GM23248 (cell line): ENCODE results near the gene XIRP2. TPM values are rescaled to one million over a fixed set of nuclear protein-coding genes. Genes with fewer than 3 reads are reported as not detected.

Experiments used
- DNase-seq: peaks from one replicate; pipeline ENCODE4 v3.0.0-alpha.2; 2015
- H2AFZ ChIP-seq: fragments of 200-600 bp; sonication (generic); 2 replicates; pipeline ENCODE4 v1.6.1; 2016; ENCODE audit warnings: antibody characterized with exemption
- H3F3A ChIP-seq: fragments of 200-600 bp; sonication (generic); 2 replicates; pipeline ENCODE4 v1.6.1; 2016; ENCODE audit warnings: mild to moderate bottlenecking, antibody characterized with exemption, mixed run types; ENCODE audit not compliant: insufficient read depth
- H3K27ac ChIP-seq: fragments of 200-600 bp; sonication (generic); 2 replicates; pipeline ENCODE4 v1.5.1; 2016; ENCODE audit warnings: mild to moderate bottlenecking
- H3K27me3 ChIP-seq: fragments of 200-600 bp; sonication (generic); replicated peaks from 2 replicates; pipeline ENCODE4 v1.6.1; 2016; ENCODE audit warnings: mild to moderate bottlenecking; ENCODE audit not compliant: insufficient read depth
- H3K36me3 ChIP-seq: fragments of 200-600 bp; sonication (generic); 2 replicates; pipeline ENCODE4 v1.6.1; 2016; ENCODE audit warnings: low read depth, mild to moderate bottlenecking
- H3K4me1 ChIP-seq: fragments of 200-600 bp; sonication (generic); 2 replicates; pipeline ENCODE4 v1.6.1; 2016; ENCODE audit warnings: mild to moderate bottlenecking; ENCODE audit not compliant: insufficient read depth
- H3K4me2 ChIP-seq: fragments of 200-600 bp; sonication (generic); one replicate; pipeline ENCODE4 v1.6.1; 2016; ENCODE audit warnings: mild to moderate bottlenecking; ENCODE audit not compliant: unreplicated experiment
- H3K4me3 ChIP-seq: fragments of 200-600 bp; sonication (generic); 2 replicates; pipeline ENCODE4 v1.5.1; 2016; ENCODE audit warnings: mild to moderate bottlenecking
- H3K79me2 ChIP-seq: fragments of 200-600 bp; sonication (generic); 2 replicates; pipeline ENCODE4 v1.6.1; 2016; ENCODE audit warnings: mild to moderate bottlenecking; ENCODE audit not compliant: insufficient read depth
- H3K9ac ChIP-seq: fragments of 200-600 bp; sonication (generic); 2 replicates; pipeline ENCODE4 v1.6.1; 2016; ENCODE audit warnings: mild to moderate bottlenecking
- H3K9me2 ChIP-seq: fragments of 200-600 bp; sonication (generic); 2 replicates; pipeline ENCODE4 v1.6.1; 2016; ENCODE audit warnings: mixed run types, mild to moderate bottlenecking, moderate library complexity; ENCODE audit not compliant: insufficient read depth
- H3K9me3 ChIP-seq: fragments of 200-600 bp; sonication (generic); one replicate; pipeline ENCODE4 v1.6.1; 2017; ENCODE audit warnings: low read depth
- H4K20me1 ChIP-seq: fragments of 200-600 bp; sonication (generic); 2 replicates; pipeline ENCODE4 v1.6.0; 2016; ENCODE audit not compliant: insufficient read depth
- EZH2 ChIP-seq: fragments of 200-600 bp; sonication (generic); IDR thresholded peaks from 2 replicates; pipeline ENCODE4 v1.6.1; 2018; ENCODE audit warnings: antibody characterized with exemption, mild to moderate bottlenecking; ENCODE audit not compliant: insufficient read depth, poor library complexity, severe bottlenecking
- EZH2phosphoT487 ChIP-seq: fragments of 200-600 bp; sonication (generic); IDR thresholded peaks from 2 replicates; pipeline ENCODE4 v1.6.1; 2018; ENCODE audit warnings: antibody characterized with exemption, moderate library complexity, mild to moderate bottlenecking, low read depth; ENCODE audit not compliant: insufficient read depth
- WGBS, 2 experiments: methylation state at CpG; one replicate each; pipeline ENCODE4 v1.1.6; 2015 to 2017; ENCODE audit warnings: low lambda C conversion rate in 2 of 2, low coverage in 1 of 2; ENCODE audit errors: missing lambda C conversion rate in 2 of 2; 5-methylcytosine and 5-hydroxymethylcytosine counted together
- in situ Hi-C: fragments of 300-500 bp; cut with MboI; formaldehyde crosslinking; loops from 2 replicates; pipeline ENCODE4 v1.15.0; 2020
- polyA plus RNA-seq: library from polyadenylated mRNA; unstranded; fragments of >200 nt; fragmentation: Nextera tagmentation; extraction: Ambion mirVana; gene quantifications from 2 replicates; pipeline ENCODE4 v1.2.1, GENCODE V29; 2016
- total RNA-seq: library from RNA; depleted of rRNA; stranded (reverse); fragments of >200 nt; shearing (Covaris generic); gene quantifications from 2 replicates; pipeline ENCODE4 v1.2.3, GENCODE V29; 2014

Gene XIRP2
- total and polyA plus RNA-seq, 2 experiments from 2014 or later: not detected

GRCh38 chr2:166899676-166900075 is 11.4 kb downstream of the XIRP2 start:
- no peaks in the 10 kb centered on the region for H3K79me2 ChIP-seq
- WGBS, 2 experiments: 28 to 41% methylated on average over 5 of the region's 5 CpGs
- no peak overlapping the region for H3K4me3 ChIP-seq
- in situ Hi-C loops: loop anchor here (25.0 kb wide), 1 partner anchor 1213 kb away; no protein-coding TSS in a partner anchor
- no peak overlapping the region for H3K4me2 ChIP-seq
- H3K27me3 ChIP-seq: no peaks in the 10 kb centered on the region
- DNase-seq: no peak
- H3K36me3 ChIP-seq: no peaks in the 10 kb centered on the region
- no peaks in the 10 kb centered on the region for H4K20me1 ChIP-seq
- H3K9me2 ChIP-seq: no peaks in the 10 kb centered on the region
- TF ChIP-seq EZH2 (no peak), EZH2phosphoT487 (no peak)
- no peak overlapping the region for H3K27ac ChIP-seq
- no peak overlapping the region for H2AFZ ChIP-seq
- no peaks in the 10 kb centered on the region for H3K4me1 ChIP-seq
- H3K9ac ChIP-seq: no peak overlapping the region
- no peaks in the 10 kb centered on the region for H3K9me3 ChIP-seq
- no peaks in the 10 kb centered on the region for H3F3A ChIP-seq

GRCh38 chr2:166900700-166901099 is 12.4 kb downstream of the XIRP2 start:
- Histone ChIP-seq H3K4me3 (no peak overlapping the region), H3K4me2 (no peak overlapping the region), H3K9ac (no peak overlapping the region), H4K20me1 (no peaks in the 10 kb centered on the region), H2AFZ (no peak overlapping the region), H3K9me2 (no peaks in the 10 kb centered on the region), H3K27ac (no peak overlapping the region), H3K9me3 (no peaks in the 10 kb centered on the region), H3F3A (no peaks in the 10 kb centered on the region), H3K4me1 (no peaks in the 10 kb centered on the region), H3K27me3 (no peaks in the 10 kb centered on the region), H3K79me2 (no peaks in the 10 kb centered on the region), H3K36me3 (no peaks in the 10 kb centered on the region)
- whole genome bisulfite sequencing, 2 experiments: 14 to 23% methylated on average over 2 of the region's 2 CpGs
- in situ Hi-C loops: no loop called here
- TF ChIP-seq EZH2phosphoT487 (no peak), EZH2 (no peak)
- peak; percentile 48 for DNase-seq

GRCh38 chr2:166901336-166901735 is 13.1 kb downstream of the XIRP2 start:
- Histone ChIP-seq H3K4me3 (no peak overlapping the region), H3K27ac (no peak overlapping the region), H3K4me2 (no peak overlapping the region), H3K36me3 (no peaks in the 10 kb centered on the region), H3K9me2 (no peaks in the 10 kb centered on the region), H2AFZ (no peak overlapping the region), H3K9me3 (no peaks in the 10 kb centered on the region), H4K20me1 (no peaks in the 10 kb centered on the region), H3K27me3 (no peaks in the 10 kb centered on the region), H3F3A (no peaks in the 10 kb centered on the region), H3K79me2 (no peaks in the 10 kb centered on the region), H3K9ac (no peak overlapping the region), H3K4me1 (no peaks in the 10 kb centered on the region)
- TF ChIP-seq EZH2phosphoT487: no peak
- TF ChIP-seq EZH2: no peak
- no peak for DNase-seq
- in situ Hi-C loops: no loop called here
- 0 to 1% methylated on average over 2 of the region's 2 CpGs for WGBS, 2 experiments

- no peak for DNase-seq
- 4 to 5% methylated on average over 4 of the region's 4 CpGs for WGBS, 2 experiments
Observed at GRCh38 chr2:166916987-166917386, 28.7 kb downstream of the XIRP2 start.

GRCh38 chr2:166917415-166917814 is 29.1 kb downstream of the XIRP2 start:
- Histone ChIP-seq H3K4me3 (no peak overlapping the region), H3K4me2 (no peak overlapping the region), H3K9me2 (no peaks in the 10 kb centered on the region), H3K36me3 (no peaks in the 10 kb centered on the region), H3K27me3 (no peaks in the 10 kb centered on the region), H3K79me2 (no peaks in the 10 kb centered on the region), H3K4me1 (no peaks in the 10 kb centered on the region), H3K27ac (no peak overlapping the region), H4K20me1 (no peaks in the 10 kb centered on the region), H2AFZ (no peak overlapping the region), H3K9me3 (no peaks in the 10 kb centered on the region), H3F3A (no peaks in the 10 kb centered on the region), H3K9ac (no peak overlapping the region)
- TF ChIP-seq EZH2: no peak
- TF ChIP-seq EZH2phosphoT487: no peak
- WGBS, 2 experiments: 0 to 6% methylated on average over 1 of the region's 1 CpG
- in situ Hi-C loops: no loop called here
- DNase-seq: no peak

More at GRCh38 chr2:166916987-166917386, 28.7 kb downstream of the XIRP2 start:
- H3K27ac ChIP-seq: no peak overlapping the region
- H3K4me3 ChIP-seq: no peak overlapping the region
- no peaks in the 10 kb centered on the region for H3F3A ChIP-seq
- no peaks in the 10 kb centered on the region for H3K27me3 ChIP-seq
- no peaks in the 10 kb centered on the region for H3K36me3 ChIP-seq
- no peak overlapping the region for H3K4me2 ChIP-seq
- no peaks in the 10 kb centered on the region for H3K9me2 ChIP-seq
- no peaks in the 10 kb centered on the region for H3K9me3 ChIP-seq
- no peaks in the 10 kb centered on the region for H3K79me2 ChIP-seq
- H2AFZ ChIP-seq: no peak overlapping the region
- in situ Hi-C loops: no loop called here
- no peaks in the 10 kb centered on the region for H3K4me1 ChIP-seq
- TF ChIP-seq EZH2phosphoT487 (no peak), EZH2 (no peak)
- H3K9ac ChIP-seq: no peak overlapping the region
- no peaks in the 10 kb centered on the region for H4K20me1 ChIP-seq
